Fibroblast of lung (primary cell): ENCODE measurements around the gene CNTN1. TPM values are rescaled to one million over a fixed set of nuclear protein-coding genes. Genes with fewer than 3 reads are reported as not detected.
A peak's percentile ranks its signal among the peaks of the same experiment; 100 is the strongest.

Experiments
- DNase-seq, 2 donors: peaks; one replicate each; pipeline versions ENCODE4 v3.0.0 to v3.0.0-alpha.2; 2010; ENCODE audit warnings: low read depth in 2 of 2
- H2AFZ ChIP-seq: 2 replicates; pipeline ENCODE4 v1.5.1; 2012; ENCODE audit warnings: low read length, control low read depth, inconsistent platforms
- H3K27ac ChIP-seq: 2 replicates; pipeline ENCODE4 v1.5.1; 2011; ENCODE audit warnings: low read length, control low read depth; ENCODE audit not compliant: insufficient read depth
- H3K27me3 ChIP-seq: 2 replicates; pipeline ENCODE4 v1.5.1; 2011; ENCODE audit warnings: mild to moderate bottlenecking, low read length; ENCODE audit not compliant: control insufficient read depth, insufficient read depth
- H3K36me3 ChIP-seq: 2 replicates; pipeline ENCODE4 v1.5.1; 2011; ENCODE audit warnings: low read length; ENCODE audit not compliant: control insufficient read depth, insufficient read depth
- H3K4me1 ChIP-seq: 2 replicates; pipeline ENCODE4 v1.5.1; 2011; ENCODE audit warnings: low read length; ENCODE audit not compliant: control insufficient read depth, insufficient read depth; ENCODE audit errors: extremely low read depth
- H3K4me2 ChIP-seq: 2 replicates; pipeline ENCODE4 v1.5.1; 2011; ENCODE audit warnings: low read length, control low read depth; ENCODE audit not compliant: insufficient read depth; ENCODE audit errors: extremely low read depth
- H3K4me3 ChIP-seq, 4 experiments: fragments of 200-600 bp in 1 of 4; sonication (generic) in 1 of 4; replicated peaks in 1 of 4; 2 replicates each; pipeline ENCODE4 v1.5.1; 2011 to 2016; ENCODE audit warnings: low read length in 4 of 4, low read depth in 3 of 4, mild to moderate bottlenecking in 3 of 4, control low read depth in 2 of 4, inconsistent platforms in 1 of 4, mixed read lengths in 1 of 4; ENCODE audit not compliant: insufficient read depth in 1 of 4; ENCODE audit errors: control extremely low read depth in 1 of 4
- H3K79me2 ChIP-seq: 2 replicates; pipeline ENCODE4 v1.5.1; 2012; ENCODE audit warnings: mild to moderate bottlenecking, low read length, inconsistent platforms; ENCODE audit not compliant: control insufficient read depth, insufficient read depth
- H3K9ac ChIP-seq: 2 replicates; pipeline ENCODE4 v1.5.1; 2011; ENCODE audit warnings: mild to moderate bottlenecking, low read length, control low read depth; ENCODE audit not compliant: insufficient read depth
- H3K9me3 ChIP-seq: 2 replicates; pipeline ENCODE4 v1.5.1; 2012; ENCODE audit warnings: low read depth, low read length; ENCODE audit not compliant: control insufficient read depth, insufficient read depth
- H4K20me1 ChIP-seq: 2 replicates; pipeline ENCODE4 v1.5.1; 2011; ENCODE audit warnings: low read length; ENCODE audit not compliant: control insufficient read depth, insufficient read depth; ENCODE audit errors: extremely low read depth
- EZH2 ChIP-seq: IDR thresholded peaks from 2 replicates; pipeline ENCODE4 v1.5.1; 2012; ENCODE audit warnings: low read length, control low read depth, mild to moderate bottlenecking; ENCODE audit errors: missing control alignments
- polyA minus RNA-seq: library from RNA; depleted of rRNA, polyadenylated mRNA; stranded (reverse); fragments of >200 nt; gene quantifications from 2 replicates; pipeline ENCODE4 v1.2.3, GENCODE V29; 2011; ENCODE audit warnings: low replicate concordance
- polyA plus RNA-seq, 2 donors: library from polyadenylated mRNA; depleted of rRNA in 1 of 2; stranded (reverse) in 1 of 2; unstranded in 1 of 2; fragments of >200 nt; gene quantifications; 2 replicates each; pipeline ENCODE4 v1.2.1, GENCODE V29; 2011 to 2012; ENCODE audit warnings: missing spikeins in 1 of 2
- total RNA-seq: library from RNA; depleted of rRNA; stranded (reverse); fragments of >200 nt; gene quantifications from 2 replicates; pipeline ENCODE4 v1.2.1, GENCODE V29; 2014
- TF ChIP-seq, protein P1 (sequence below), 2 donors: IDR thresholded peaks in 1 of 2; conservative IDR thresholded peaks in 1 of 2; 1 replicate in 1 of 2; 2 replicates in 1 of 2; pipeline ENCODE4 v1.5.1; 2011 to 2012; ENCODE audit warnings: low read length in 2 of 2, control low read depth in 1 of 2, inconsistent platforms in 1 of 2, low read depth in 1 of 2, mild to moderate bottlenecking in 1 of 2

The CNTN1 gene
- total RNA-seq (0.26 and 0.83 TPM in 2 replicates), polyA plus RNA-seq (0.22 and 0.35 TPM in 2 replicates), polyA minus RNA-seq (not detected in 2 replicates)
- 0.41 and 0.72 TPM in 2 replicates for polyA plus RNA-seq (2012)

DNA sequence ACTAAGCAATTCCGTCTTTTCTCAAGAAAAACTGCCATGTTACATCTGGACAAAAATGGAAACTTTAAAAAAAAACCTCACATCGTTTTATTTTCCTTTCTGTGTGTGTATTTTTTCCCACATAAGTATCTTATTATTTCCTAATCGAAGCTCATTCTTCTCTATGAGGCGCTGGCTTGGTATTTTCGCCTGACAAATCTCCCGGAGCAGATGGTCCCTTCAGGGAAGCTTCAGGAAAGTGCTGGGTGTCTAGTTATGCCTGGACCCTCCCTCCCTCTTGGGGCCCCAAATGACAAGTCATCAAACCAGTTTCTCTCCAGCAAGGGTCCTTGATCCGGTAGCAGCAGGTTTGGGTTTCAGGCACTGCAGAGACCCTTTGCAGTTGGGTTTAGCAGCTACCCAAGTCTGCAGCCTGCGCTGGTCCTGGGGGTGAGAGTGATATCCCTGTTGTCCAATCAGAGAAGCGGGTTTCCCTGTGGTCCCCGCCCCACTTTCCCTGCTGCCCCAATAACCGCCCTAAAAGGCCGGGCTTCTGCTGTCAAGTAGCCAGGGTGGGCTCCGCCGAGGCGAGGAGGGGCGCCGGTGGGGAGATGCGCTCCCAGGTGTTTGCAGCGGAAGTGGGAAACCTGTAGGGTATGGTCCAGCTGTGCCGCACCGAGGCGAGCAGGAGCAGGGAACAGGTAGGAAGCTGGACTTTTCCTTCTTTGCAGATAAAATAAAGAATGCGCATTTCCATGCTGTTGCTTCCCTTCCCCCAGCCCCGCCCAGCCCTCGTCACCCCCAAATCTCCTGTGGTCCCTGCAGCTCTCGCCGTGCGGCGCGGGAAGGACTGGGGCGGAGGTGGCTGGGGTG, at the start of gene CNTN1:
CNTN1 (plus strand) TSS at position 527 of the 852 bp plus-strand sequence.
- Histone ChIP-seq H3K4me3 (peak within 1 kb of the TSS in 2 of 4 experiments; percentile 50 to 54), H3K27ac (no peak within 1 kb of the TSS)

DNA sequence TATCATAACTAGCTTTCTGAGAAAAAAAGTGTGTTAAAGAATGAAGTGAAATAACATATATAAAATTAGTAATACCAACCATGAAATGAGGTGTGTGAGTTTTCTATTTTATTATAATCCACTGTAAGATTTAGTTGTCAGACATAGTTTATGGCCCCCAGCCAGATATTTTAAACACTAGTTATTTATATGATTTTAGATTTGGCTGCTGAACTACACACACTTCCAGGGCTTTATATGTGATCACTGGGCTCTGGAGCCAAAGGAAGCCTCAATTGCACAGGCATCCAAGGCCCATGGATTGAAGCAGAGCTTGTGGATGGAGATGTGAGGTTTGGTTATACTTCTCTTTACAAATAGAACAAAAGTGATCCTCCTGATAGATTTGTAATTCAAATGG, 48.7 kb upstream of the CNTN1 start:
- Histone ChIP-seq H3K9me3 (no peaks in the 10 kb centered on the region), H3K4me2 (no peak overlapping the region), H3K27me3 (no peaks in the 10 kb centered on the region), H3K36me3 (no peaks in the 10 kb centered on the region), H3K4me3 (no peak overlapping the region), H3K79me2 (no peaks in the 10 kb centered on the region), H3K27ac (no peak overlapping the region), H4K20me1 (no peaks in the 10 kb centered on the region), H3K9ac (no peak overlapping the region), H2AFZ (no peak overlapping the region), H3K4me1 (no peaks in the 10 kb centered on the region)
- DNase-seq: no peak
- TF ChIP-seq EZH2: no peak
- TF ChIP-seq, protein P1, sequence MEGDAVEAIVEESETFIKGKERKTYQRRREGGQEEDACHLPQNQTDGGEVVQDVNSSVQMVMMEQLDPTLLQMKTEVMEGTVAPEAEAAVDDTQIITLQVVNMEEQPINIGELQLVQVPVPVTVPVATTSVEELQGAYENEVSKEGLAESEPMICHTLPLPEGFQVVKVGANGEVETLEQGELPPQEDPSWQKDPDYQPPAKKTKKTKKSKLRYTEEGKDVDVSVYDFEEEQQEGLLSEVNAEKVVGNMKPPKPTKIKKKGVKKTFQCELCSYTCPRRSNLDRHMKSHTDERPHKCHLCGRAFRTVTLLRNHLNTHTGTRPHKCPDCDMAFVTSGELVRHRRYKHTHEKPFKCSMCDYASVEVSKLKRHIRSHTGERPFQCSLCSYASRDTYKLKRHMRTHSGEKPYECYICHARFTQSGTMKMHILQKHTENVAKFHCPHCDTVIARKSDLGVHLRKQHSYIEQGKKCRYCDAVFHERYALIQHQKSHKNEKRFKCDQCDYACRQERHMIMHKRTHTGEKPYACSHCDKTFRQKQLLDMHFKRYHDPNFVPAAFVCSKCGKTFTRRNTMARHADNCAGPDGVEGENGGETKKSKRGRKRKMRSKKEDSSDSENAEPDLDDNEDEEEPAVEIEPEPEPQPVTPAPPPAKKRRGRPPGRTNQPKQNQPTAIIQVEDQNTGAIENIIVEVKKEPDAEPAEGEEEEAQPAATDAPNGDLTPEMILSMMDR (conservative IDR thresholded peaks at IDR 0.05 in 1 of 2, IDR thresholded peaks at IDR 0.05 in 1 of 2; ENCODE audit: low read depth in 1 of 2, low read length in 2 of 2): no peak

More for the DNA sequence above, at the start of gene CNTN1:
- Histone ChIP-seq H3K27me3 (no peaks in the 10 kb centered on the region), H3K4me2 (no peak within 1 kb of the TSS), H3K4me1 (no peaks in the 10 kb centered on the region), H3K79me2 (no peaks in the 10 kb centered on the region), H4K20me1 (no peaks in the 10 kb centered on the region), H3K9ac (no peak within 1 kb of the TSS), H2AFZ (no peak within 1 kb of the TSS), H3K9me3 (no peaks in the 10 kb centered on the region), H3K36me3 (no peaks in the 10 kb centered on the region)
- TF ChIP-seq, protein P1 (conservative IDR thresholded peaks at IDR 0.05 in 1 of 2, IDR thresholded peaks at IDR 0.05 in 1 of 2; ENCODE audit: low read depth in 1 of 2, low read length in 2 of 2): no peak
- no peak for TF ChIP-seq EZH2
- DNase-seq: peak; percentile 14 to 62

DNA sequence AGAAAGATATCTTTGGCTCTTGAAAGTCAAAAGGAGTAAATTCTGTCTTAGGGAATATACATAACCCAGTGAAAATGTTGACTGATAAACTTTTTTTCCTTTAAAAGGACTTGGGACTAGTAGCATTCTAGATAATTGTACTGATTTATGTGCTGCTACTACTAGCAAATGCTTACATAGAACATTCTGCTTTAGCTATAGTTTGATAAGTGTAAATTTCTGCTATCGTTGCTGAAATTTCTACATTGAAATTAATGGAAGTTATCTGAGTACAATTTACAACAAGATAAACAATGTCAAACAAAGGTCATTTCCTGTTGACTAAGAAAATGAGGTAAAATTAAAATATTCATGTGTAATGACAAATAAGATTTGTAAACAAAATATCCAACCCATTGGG, 48.3 kb upstream of the CNTN1 start:
- Histone ChIP-seq H3K4me3 (no peak overlapping the region), H3K4me2 (no peak overlapping the region), H3K9me3 (no peaks in the 10 kb centered on the region), H4K20me1 (no peaks in the 10 kb centered on the region), H3K27me3 (no peaks in the 10 kb centered on the region), H2AFZ (no peak overlapping the region), H3K27ac (no peak overlapping the region), H3K9ac (no peak overlapping the region), H3K79me2 (no peaks in the 10 kb centered on the region), H3K4me1 (no peaks in the 10 kb centered on the region), H3K36me3 (no peaks in the 10 kb centered on the region)
- DNase-seq: no peak
- TF ChIP-seq EZH2: no peak
- TF ChIP-seq, protein P1 (conservative IDR thresholded peaks at IDR 0.05 in 1 of 2, IDR thresholded peaks at IDR 0.05 in 1 of 2; ENCODE audit: low read depth in 1 of 2, low read length in 2 of 2): no peak
